CD4-positive, alpha-beta memory T cell (primary cell): ENCODE measurements around the gene PLEKHH3. TPM values are rescaled to one million over a fixed set of nuclear protein-coding genes. Genes with fewer than 3 reads are reported as not detected.
A peak's percentile ranks its signal among the peaks of the same experiment; 100 is the strongest.

Experiments used
- CTCF ChIA-PET: fragments of 350-600 bp; sonication (Branson Sonifier 250); formaldehyde crosslinking; loops from one replicate; lab custom pipeline; 2021; ENCODE audit warnings: inconsistent platforms; ENCODE audit not compliant: partially characterized antibody; lab: Charles Lee
- POLR2A ChIA-PET: fragments of 350-600 bp; sonication (Branson Sonifier 250); formaldehyde crosslinking; loops from one replicate; lab custom pipeline; 2021; ENCODE audit not compliant: partially characterized antibody; lab: Charles Lee
- DNase-seq, 5 donors: peaks; one replicate each; pipeline versions ENCODE4 v3.0.0 to v3.0.0-alpha.2; 2020 to 2022; ENCODE audit warnings: mixed read lengths in 1 of 5
- H3K27ac ChIP-seq: one replicate; pipeline ENCODE4 v1.7.0; 2013; ENCODE audit warnings: low read depth, low read length
- H3K27me3 ChIP-seq: 2 replicates; pipeline ENCODE4 v1.7.0; 2013; ENCODE audit warnings: mild to moderate bottlenecking, low read length, moderate library complexity; ENCODE audit not compliant: insufficient read depth
- H3K36me3 ChIP-seq: 2 replicates; pipeline ENCODE4 v1.7.0; 2013; ENCODE audit warnings: mild to moderate bottlenecking, low read length, moderate library complexity; ENCODE audit not compliant: insufficient read depth
- H3K4me1 ChIP-seq: 2 replicates; pipeline ENCODE4 v1.7.0; 2013; ENCODE audit warnings: mild to moderate bottlenecking, low read length, moderate library complexity; ENCODE audit not compliant: insufficient read depth
- H3K4me3 ChIP-seq, 2 donors: one replicate each; pipeline ENCODE4 v1.7.0; 2013; ENCODE audit warnings: low read length in 2 of 2, mild to moderate bottlenecking in 1 of 2
- H3K9me3 ChIP-seq, 2 donors: one replicate each; pipeline ENCODE4 v1.7.0; 2013; ENCODE audit warnings: low read length in 2 of 2, control low read depth in 1 of 2; ENCODE audit not compliant: control insufficient read depth in 1 of 2
- H3K27ac Mint-ChIP-seq, 7 donors: one replicate each; pipeline ENCODE4 v1.8.0; 2020 to 2021; ENCODE audit warnings: mixed read lengths in 7 of 7, mild to moderate bottlenecking in 6 of 7, inconsistent platforms in 3 of 7, moderate library complexity in 3 of 7
- H3K27me3 Mint-ChIP-seq, 2 donors: one replicate each; pipeline ENCODE4 v1.8.0; 2020 to 2021; ENCODE audit warnings: mixed read lengths in 2 of 2
- H3K36me3 Mint-ChIP-seq, 2 donors: one replicate each; pipeline ENCODE4 v1.8.0; 2020 to 2021; ENCODE audit warnings: mixed read lengths in 2 of 2, inconsistent platforms in 1 of 2, mild to moderate bottlenecking in 1 of 2
- H3K4me1 Mint-ChIP-seq, 4 donors: one replicate each; pipeline ENCODE4 v1.8.0; 2020 to 2021; ENCODE audit warnings: mixed read lengths in 4 of 4, mild to moderate bottlenecking in 1 of 4
- H3K4me3 Mint-ChIP-seq, 8 donors: one replicate each; pipeline ENCODE4 v1.8.0; 2020 to 2021; ENCODE audit warnings: mixed read lengths in 8 of 8, mild to moderate bottlenecking in 7 of 8, moderate library complexity in 6 of 8, inconsistent platforms in 3 of 8
- H3K9me3 Mint-ChIP-seq, 8 donors: one replicate each; pipeline ENCODE4 v1.8.0; 2020 to 2021; ENCODE audit warnings: mixed read lengths in 8 of 8, mild to moderate bottlenecking in 5 of 8, inconsistent platforms in 3 of 8, moderate library complexity in 1 of 8
- intact Hi-C: fragments of 100-400 bp; cut with micrococcal nuclease; formaldehyde crosslinking; loops from one replicate; pipeline ENCODE4 v1.15.1; 2023
- polyA plus RNA-seq, 2 donors: library from polyadenylated mRNA; unstranded; fragments of 300-500 nt; fragmentation: Illumina TruSeq; gene quantifications; one replicate each; pipeline ENCODE4 v1.2.3, GENCODE V29; 2021
- total RNA-seq, 2 experiments: library from RNA; stranded (reverse); gene quantifications; one replicate each; pipeline ENCODE4 v1.2.3, GENCODE V29; 2021

PLEKHH3 gene
- total RNA-seq, result under 1 TPM; 0.15 to 0.22 TPM
- under 1 TPM; 0.16 to 0.32 TPM for polyA plus RNA-seq

- CTCF ChIA-PET, result interaction anchor here (1.1 to 3.6 kb wide), 2 partner anchors 68 to 98 kb away, joined by 6 to 17 read pairs; partner anchors contain the start of genes RETREG3 and TUBG1
- POLR2A ChIA-PET, result interaction anchor here (0.6 to 6.3 kb wide), 8 partner anchors 17 to 495 kb away, joined by 3 to 55 read pairs (median 4); partner anchors contain the start of genes PSMC3IP, RETREG3, STAT3 and TUBG1
- peak in 1 of 5 donors; percentile 44 for DNase-seq
- Mint-ChIP-seq H3K36me3 (peaks cover 0 to 9% of the 10 kb centered on the region in 2 donors), H3K9me3 (peaks cover 0 to 2% (median 0%) of the 10 kb centered on the region in 8 donors), H3K27ac (peak within 1 kb of the TSS; percentile 79 to 94 (median 89)), H3K27me3 (peaks cover 20 to 25% of the 10 kb centered on the region in 2 donors), H3K4me1 (peaks cover 29 to 66% (median 42%) of the 10 kb centered on the region in 4 donors), H3K4me3 (peak within 1 kb of the TSS; percentile 86 to 97 (median 90))
- H3K36me3 ChIP-seq, result no peaks in the 10 kb centered on the region
- H3K27ac ChIP-seq, result peak within 1 kb of the TSS; percentile 42
- H3K27me3 ChIP-seq, result peaks cover 34% of the 10 kb centered on the region
- peaks cover 72% of the 10 kb centered on the region for H3K4me1 ChIP-seq
- intact Hi-C loops, result loop anchor here (1.0 to 5.0 kb wide), 3 partner anchors 144 to 288 kb away; partner anchors contain the start of genes BECN1 and STAT3
- no peaks in the 10 kb centered on the region for H3K9me3 ChIP-seq
- H3K4me3 ChIP-seq, result peak within 1 kb of the TSS; percentile 63 to 75
These were observed at the start of gene PLEKHH3 for GRCh38 chr17:42676424-42677011. PLEKHH3 (minus strand) TSS chr17:42676994; CDS start chr17:42676563, 431 bp downstream.

DNA sequence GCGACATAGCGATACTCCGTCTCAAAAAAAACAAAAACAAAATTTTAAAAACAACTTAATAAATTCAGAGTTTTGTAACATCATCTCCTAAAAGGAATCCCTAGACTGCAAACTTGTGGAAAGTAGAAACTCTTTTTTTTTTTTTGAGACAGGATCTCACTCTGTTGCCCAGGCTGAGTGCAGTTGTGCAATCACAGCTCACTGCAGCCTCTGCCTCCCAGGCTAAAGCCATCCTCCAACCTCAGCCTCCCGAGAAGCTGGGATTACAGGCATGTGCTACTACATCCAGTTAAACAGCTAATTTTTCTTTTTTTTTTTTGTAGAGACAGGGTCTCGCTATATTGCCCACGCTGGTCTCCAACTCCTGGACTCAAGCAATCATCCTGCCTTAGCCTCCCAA is 48.3 kb upstream of the PLEKHH3 start:
- Histone ChIP-seq H3K27ac (no peak overlapping the region), H3K9me3 (no peaks in the 10 kb centered on the region), H3K36me3 (peaks cover 33% of the 10 kb centered on the region), H3K4me3 (no peak overlapping the region), H3K4me1 (no peaks in the 10 kb centered on the region), H3K27me3 (no peaks in the 10 kb centered on the region)
- DNase-seq, result no peak
- Mint-ChIP-seq H3K36me3 (peaks cover 36 to 47% of the 10 kb centered on the region in 2 donors), H3K9me3 (no peaks in the 10 kb centered on the region), H3K27me3 (no peaks in the 10 kb centered on the region), H3K4me1 (peaks cover 3 to 6% (median 4%) of the 10 kb centered on the region in 4 donors), H3K4me3 (no peak overlapping the region), H3K27ac (no peak overlapping the region)
- intact Hi-C loops, result loop anchor here (10.0 kb wide), 1 partner anchor 270 kb away; the partner anchor contains the start of gene RPL27
- ChIA-PET CTCF (interaction anchor here (1.1 to 3.8 kb wide), 2 partner anchors 13 to 39 kb away, joined by 3 to 16 read pairs; no protein-coding TSS in a partner anchor), POLR2A (interaction anchor here (0.6 to 1.0 kb wide), 2 partner anchors 11 to 707 kb away, joined by 3 to 4 read pairs; no protein-coding TSS in a partner anchor)

- no peak overlapping the region for H3K27ac Mint-ChIP-seq
- H3K27me3 ChIP-seq, result no peaks in the 10 kb centered on the region
- no peaks in the 10 kb centered on the region for H3K9me3 Mint-ChIP-seq
- H3K4me1 Mint-ChIP-seq, result peaks cover 3 to 6% (median 5%) of the 10 kb centered on the region in 4 donors
- no peak for DNase-seq
- H3K27ac ChIP-seq, result no peak overlapping the region
- H3K36me3 Mint-ChIP-seq, result peaks cover 37 to 53% of the 10 kb centered on the region in 2 donors
- no peak overlapping the region for H3K4me3 Mint-ChIP-seq
- H3K4me3 ChIP-seq, result no peak overlapping the region
- ChIA-PET CTCF (interaction anchor here (2.1 to 2.2 kb wide), 2 partner anchors 15 to 40 kb away, joined by 7 read pairs; no protein-coding TSS in a partner anchor), POLR2A (no interaction called here)
- H3K9me3 ChIP-seq, result no peaks in the 10 kb centered on the region
- H3K27me3 Mint-ChIP-seq, result no peaks in the 10 kb centered on the region
- H3K36me3 ChIP-seq, result peaks cover 38% of the 10 kb centered on the region
- intact Hi-C loops, result loop anchor here (10.0 kb wide), 1 partner anchor 271 kb away; the partner anchor contains the start of gene RPL27
- H3K4me1 ChIP-seq, result no peaks in the 10 kb centered on the region
These were observed 46.8 kb upstream of the PLEKHH3 start for GRCh38 chr17:42723636-42724035.

DNA sequence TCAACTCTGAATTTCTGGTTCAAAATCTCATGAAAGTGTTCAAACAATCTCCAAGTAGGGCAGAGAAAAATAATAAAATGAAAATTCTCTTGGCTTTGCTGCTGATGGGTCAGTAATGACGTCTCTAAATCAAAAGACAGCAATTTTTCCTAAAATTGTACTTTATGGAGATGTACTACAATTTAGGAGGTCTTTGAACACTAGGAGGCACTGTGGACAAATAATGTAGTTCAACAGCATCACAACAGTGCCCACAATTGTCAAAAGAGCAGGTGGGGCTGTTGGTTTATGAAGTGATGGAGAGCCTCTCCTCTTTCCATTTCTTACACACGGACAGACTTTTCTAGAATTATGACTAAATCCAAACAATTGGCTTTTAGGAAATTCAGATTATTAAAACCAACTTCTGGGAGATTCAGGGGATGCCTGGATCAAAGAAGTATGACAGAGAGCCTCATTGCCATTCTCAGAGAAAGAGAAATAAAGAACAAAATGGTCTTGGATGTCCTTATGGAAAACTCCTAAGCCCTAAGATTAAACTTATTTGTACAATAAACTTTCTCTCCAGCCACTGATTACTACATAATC is 44.3 kb upstream of the PLEKHH3 start:
- Histone ChIP-seq H3K27me3 (no peaks in the 10 kb centered on the region), H3K36me3 (peaks cover 48% of the 10 kb centered on the region), H3K4me1 (no peaks in the 10 kb centered on the region), H3K4me3 (no peak overlapping the region), H3K9me3 (no peaks in the 10 kb centered on the region), H3K27ac (no peak overlapping the region)
- ChIA-PET CTCF (interaction anchor here (0.7 to 3.8 kb wide), 5 partner anchors 12 to 143 kb away, joined by 3 to 20 read pairs (median 6); no protein-coding TSS in a partner anchor), POLR2A (no interaction called here)
- H3K27me3 Mint-ChIP-seq, result no peaks in the 10 kb centered on the region
- peaks cover 54 to 68% of the 10 kb centered on the region in 2 donors for H3K36me3 Mint-ChIP-seq
- no peak overlapping the region for H3K4me3 Mint-ChIP-seq
- no peak overlapping the region for H3K27ac Mint-ChIP-seq
- H3K4me1 Mint-ChIP-seq, result peaks cover 3 to 14% (median 11%) of the 10 kb centered on the region in 4 donors
- no peaks in the 10 kb centered on the region for H3K9me3 Mint-ChIP-seq
- peak in 4 of 5 donors; percentile 55 to 68 (median 62) for DNase-seq
- intact Hi-C loops, result loop anchor here (1.0 to 10.0 kb wide), 2 partner anchors 103 to 274 kb away; partner anchors contain the start of genes BECN1 and RPL27

GRCh38 chr17:42709561-42709960 is 32.8 kb upstream of the PLEKHH3 start:
- H3K4me3 Mint-ChIP-seq, result peak overlapping the region in 1 of 8 donors; percentile 21
- no peaks in the 10 kb centered on the region for H3K9me3 ChIP-seq
- H3K9me3 Mint-ChIP-seq, result no peaks in the 10 kb centered on the region
- H3K36me3 Mint-ChIP-seq, result peaks cover 68 to 69% of the 10 kb centered on the region in 2 donors
- intact Hi-C loops, result no loop called here
- H3K27me3 ChIP-seq, result no peaks in the 10 kb centered on the region
- no peak overlapping the region for H3K27ac Mint-ChIP-seq
- peaks cover 28 to 58% (median 39%) of the 10 kb centered on the region in 4 donors for H3K4me1 Mint-ChIP-seq
- H3K36me3 ChIP-seq, result peaks cover 42% of the 10 kb centered on the region
- no peak overlapping the region for H3K4me3 ChIP-seq
- ChIA-PET POLR2A (interaction anchor here (1.1 kb wide), 1 partner anchor 466 kb away, joined by 3 read pairs; no protein-coding TSS in a partner anchor), CTCF (interaction anchor here (0.9 to 1.4 kb wide), 7 partner anchors 9 to 131 kb away, joined by 3 to 7 read pairs (median 4); no protein-coding TSS in a partner anchor)
- H3K4me1 ChIP-seq, result peaks cover 56% of the 10 kb centered on the region
- H3K27me3 Mint-ChIP-seq, result no peaks in the 10 kb centered on the region
- no peak overlapping the region for H3K27ac ChIP-seq
- DNase-seq, result no peak

GRCh38 chr17:42708588-42708987 is 31.8 kb upstream of the PLEKHH3 start:
- H3K9me3 Mint-ChIP-seq, result no peaks in the 10 kb centered on the region
- H3K4me3 ChIP-seq, result no peak overlapping the region
- peak overlapping the region in 2 of 7 donors; percentile 32 to 76 for H3K27ac Mint-ChIP-seq
- CTCF ChIA-PET, result interaction anchor here (0.5 to 1.4 kb wide), 4 partner anchors 10 to 774 kb away, joined by 3 to 7 read pairs (median 4); no protein-coding TSS in a partner anchor
- no peaks in the 10 kb centered on the region for H3K9me3 ChIP-seq
- DNase-seq, result peak in 2 of 5 donors; percentile 19
- POLR2A ChIA-PET, result interaction anchor here (1.0 kb wide), 1 partner anchor 28 kb away, joined by 3 read pairs; no protein-coding TSS in a partner anchor
- H3K27me3 ChIP-seq, result no peaks in the 10 kb centered on the region
- H3K27ac ChIP-seq, result no peak overlapping the region
- H3K4me3 Mint-ChIP-seq, result peak overlapping the region in 5 of 8 donors; percentile 26 to 66 (median 59)
- H3K4me1 ChIP-seq, result peaks cover 58% of the 10 kb centered on the region
- intact Hi-C loops, result no loop called here
- H3K4me1 Mint-ChIP-seq, result peaks cover 29 to 68% (median 40%) of the 10 kb centered on the region in 4 donors
- no peaks in the 10 kb centered on the region for H3K27me3 Mint-ChIP-seq
- peaks cover 68 to 70% of the 10 kb centered on the region in 2 donors for H3K36me3 Mint-ChIP-seq
- peaks cover 41% of the 10 kb centered on the region for H3K36me3 ChIP-seq
